Gastrocnemius medialis (tissue), 4 donors: Measurements from ENCODE around the gene IQCK. TPM values are rescaled to one million over a fixed set of nuclear protein-coding genes. Genes with fewer than 3 reads are reported as not detected.
A peak's percentile ranks its signal among the peaks of the same experiment; 100 is the strongest.
"Not testable (repeated sequence)": the region's sequence is repeated elsewhere in the genome, so short reads cannot be mapped to it uniquely, and the experiment has no call there.

Experiments used
- ATAC-seq, 2 donors: fragments of 150-250 bp; one replicate each; pipeline ENCODE4 v1.9.1; 2016
- DNase-seq, 2 donors: peaks; one replicate each; pipeline ENCODE4 v3.0.0-alpha.2; 2019
- H3K27ac ChIP-seq, 4 donors: fragments of 200-600 bp; sonication (generic); 1 replicate in 1 of 4; 2 replicates in 3 of 4; pipeline ENCODE4 v1.5.1; 2016 to 2018; ENCODE audit warnings: mild to moderate bottlenecking in 2 of 4, moderate library complexity in 1 of 4
- H3K27me3 ChIP-seq, 3 donors: fragments of 200-600 bp; sonication (generic) in 2 of 3; 1 replicate in 1 of 3; 2 replicates in 2 of 3; pipeline versions ENCODE4 v1.5.1 to v1.6.0; 2016 to 2019; ENCODE audit warnings: mild to moderate bottlenecking in 1 of 3, moderate library complexity in 1 of 3
- H3K36me3 ChIP-seq, 2 donors: fragments of 200-600 bp; sonication (generic) in 1 of 2; one replicate each; pipeline ENCODE4 v1.5.1; 2017 to 2018
- H3K4me1 ChIP-seq, 2 donors: fragments of 200-600 bp; sonication (generic) in 1 of 2; one replicate each; pipeline ENCODE4 v1.5.1; 2016 to 2017; ENCODE audit warnings: mild to moderate bottlenecking in 2 of 2
- H3K4me3 ChIP-seq, 4 donors: fragments of 200-600 bp; sonication (generic) in 3 of 4; 1 replicate in 1 of 4; 2 replicates in 3 of 4; pipeline ENCODE4 v1.5.1; 2016 to 2019; ENCODE audit warnings: mild to moderate bottlenecking in 2 of 4
- H3K9me3 ChIP-seq, 3 donors: fragments of 200-600 bp; sonication (generic) in 2 of 3; 1 replicate in 1 of 3; 2 replicates in 2 of 3; pipeline ENCODE4 v1.5.1; 2016 to 2019
- CTCF ChIP-seq, 5 experiments: fragments of 450-650 bp in 3 of 5; fragments of 200-600 bp in 2 of 5; sonication (generic) in 2 of 5; IDR thresholded peaks in 4 of 5; conservative IDR thresholded peaks in 1 of 5; 1 replicate in 4 of 5; 2 replicates in 1 of 5; pipeline ENCODE4 v1.5.1; 2016 to 2019; ENCODE audit warnings: antibody characterized with exemption in 5 of 5, mild to moderate bottlenecking in 3 of 5, moderate library complexity in 3 of 5
- POLR2A ChIP-seq, 2 donors: fragments of 450-650 bp; IDR thresholded peaks; one replicate each; pipeline ENCODE4 v1.6.1; 2017; ENCODE audit warnings: antibody characterized with exemption in 2 of 2, mild to moderate bottlenecking in 2 of 2, moderate library complexity in 2 of 2
- in situ Hi-C, 4 donors: fragments of 200-750 bp; cut with MboI; loops; one replicate each; pipeline versions ENCODE4 v1.15.0 to v1.8.0; 2017; ENCODE audit warnings: low sequenced_read_pairs in 4 of 4
- intact Hi-C: fragments of 100-400 bp; cut with DNase I; formaldehyde crosslinking; loops from one replicate; pipeline ENCODE4 v1.15.1; 2023; ENCODE audit warnings: low total_unique reads
- total RNA-seq, 4 donors: library from RNA; depleted of rRNA; stranded (reverse); fragments of >200 nt; gene quantifications; one replicate each; pipeline versions ENCODE4 v1.1.0 to v1.2.3, GENCODE V29; 2016

IQCK gene
- total RNA-seq, 4 donors from 2014 or later: 8.3 to 17.3 (median 9.4) TPM

- Histone ChIP-seq H3K27me3 (no peaks in the 10 kb centered on the region), H3K27ac (peak overlapping the region in 1 of 4 donors; percentile 87), H3K4me3 (peak overlapping the region in 1 of 4 donors; percentile 94), H3K4me1 (peaks cover 27% of the 10 kb centered on the region in 2 donors), H3K9me3 (no peaks in the 10 kb centered on the region), H3K36me3 (peaks cover 0 to 16% of the 10 kb centered on the region in 2 donors)
- TF ChIP-seq CTCF (IDR thresholded peaks at IDR 0.05 in 4 of 5, conservative IDR thresholded peaks at IDR 0.05 in 1 of 5): no peak
- DNase-seq (no peak), ATAC-seq (no peak)
- intact Hi-C loops: loop anchor here (5.0 kb wide), 1 partner anchor 194 kb away; the partner anchor contains the start of genes CCP110 and GDE1
- in situ Hi-C loops: no loop called here
These were observed 1.9 kb upstream of the IQCK start for GRCh38 chr16:19716183-19716582.

GRCh38 chr16:19716728-19717127 lies 1.3 kb upstream of the IQCK start:
- intact Hi-C loops: loop anchor here (5.0 kb wide), 1 partner anchor 194 kb away; the partner anchor contains the start of genes CCP110 and GDE1
- DNase-seq, H3K27me3 ChIP-seq, H3K9me3 ChIP-seq, ATAC-seq, in situ Hi-C loops: not testable (repeated sequence)
- Histone ChIP-seq H3K27ac (peak overlapping the region; percentile 82 to 87 (median 86)), H3K4me3 (peak overlapping the region; percentile 83 to 95 (median 94)), H3K4me1 (peaks cover 27% of the 10 kb centered on the region in 2 donors), H3K36me3 (peaks cover 0 to 16% of the 10 kb centered on the region in 2 donors)

- H3K27ac ChIP-seq: peak overlapping the region; percentile 82 to 87 (median 86)
- peak overlapping the region; percentile 83 to 95 (median 94) for H3K4me3 ChIP-seq
- ATAC-seq (no peak), DNase-seq (no peak)
- H3K9me3 ChIP-seq: no peaks in the 10 kb centered on the region
- in situ Hi-C loops (no loop called here), intact Hi-C loops (loop anchor here (5.0 kb wide), 1 partner anchor 195 kb away; the partner anchor contains the start of genes CCP110 and GDE1)
- H3K36me3 ChIP-seq: peaks cover 0 to 16% of the 10 kb centered on the region in 2 donors
- no peak for TF ChIP-seq POLR2A (IDR thresholded peaks at IDR 0.05)
- no peak for TF ChIP-seq CTCF (IDR thresholded peaks at IDR 0.05 in 4 of 5, conservative IDR thresholded peaks at IDR 0.05 in 1 of 5)
- H3K27me3 ChIP-seq: no peaks in the 10 kb centered on the region
- H3K4me1 ChIP-seq: peaks cover 27% of the 10 kb centered on the region in 2 donors
These were observed 757 bp upstream of the IQCK start for GRCh38 chr16:19717314-19717713.

- H3K27me3 ChIP-seq: no peaks in the 10 kb centered on the region
- H3K9me3 ChIP-seq: no peaks in the 10 kb centered on the region
- intact Hi-C loops (loop anchor here (1.0 to 5.0 kb wide), 4 partner anchors 20 to 196 kb away; partner anchors contain the start of genes CCP110, GDE1 and VPS35L), in situ Hi-C loops (no loop called here)
- H3K27ac ChIP-seq: peak overlapping the region in 3 of 4 donors; percentile 86 to 87 (median 87)
- peak overlapping the region; percentile 83 to 95 (median 94) for H3K4me3 ChIP-seq
- ATAC-seq: peak; percentile 22 to 28
- peaks cover 27% of the 10 kb centered on the region in 2 donors for H3K4me1 ChIP-seq
- peaks cover 0 to 12% of the 10 kb centered on the region in 2 donors for H3K36me3 ChIP-seq
- DNase-seq: no peak
- TF ChIP-seq CTCF (IDR thresholded peaks at IDR 0.05 in 4 of 5, conservative IDR thresholded peaks at IDR 0.05 in 1 of 5) (no peak), POLR2A (IDR thresholded peaks at IDR 0.05) (no peak)
These were observed 524 bp downstream of the IQCK start for GRCh38 chr16:19718624-19718965.

- H3K27me3 ChIP-seq: no peaks in the 10 kb centered on the region
- ATAC-seq (no peak), DNase-seq (no peak)
- in situ Hi-C loops: no loop called here
- no peak overlapping the region for H3K4me3 ChIP-seq
- no peaks in the 10 kb centered on the region for H3K9me3 ChIP-seq
- no peaks in the 10 kb centered on the region for H3K36me3 ChIP-seq
- H3K27ac ChIP-seq: no peak overlapping the region
- TF ChIP-seq CTCF (IDR thresholded peaks at IDR 0.05 in 4 of 5, conservative IDR thresholded peaks at IDR 0.05 in 1 of 5): no peak
- no peak for TF ChIP-seq POLR2A (IDR thresholded peaks at IDR 0.05)
- intact Hi-C loops: no loop called here
- peaks cover 11 to 16% of the 10 kb centered on the region in 2 donors for H3K4me1 ChIP-seq
These were observed 4.3 kb downstream of the IQCK start for GRCh38 chr16:19722269-19722952.
